A673 (cell line): ENCODE measurements around the gene C1orf21. TPM values are rescaled to one million over a fixed set of nuclear protein-coding genes. Genes with fewer than 3 reads are reported as not detected.

ENCODE experiments used
- BruUV-seq: library from RNA; stranded (reverse); fragments of 400-500 nt; replicated peaks from 2 replicates; lab custom pipeline; 2021; lab: Mats Ljungman, UMichigan
- CTCF ChIA-PET: fragments of 300-600 bp; sonication (Branson Sonifier 250); formaldehyde crosslinking; loops from one replicate; lab custom pipeline; 2022; ENCODE audit warnings: antibody characterized with exemption; lab: Charles Lee
- POLR2A ChIA-PET: fragments of 300-600 bp; sonication (Branson Sonifier 250); formaldehyde crosslinking; loops from one replicate; lab custom pipeline; 2022; ENCODE audit warnings: antibody characterized with exemption; ENCODE audit not compliant: low non-redundant PET; lab: Charles Lee
- DNase-seq: peaks from one replicate; pipeline ENCODE4 v3.0.0-alpha.2; 2015; ENCODE audit warnings: low spot score
- H3K27ac ChIP-seq: fragments of 200-600 bp; sonication (generic); 2 replicates; pipeline ENCODE4 v1.5.1; 2016; ENCODE audit warnings: mixed run types, low read depth, mild to moderate bottlenecking, mixed read lengths, antibody characterized with exemption, low read length; ENCODE audit not compliant: poor library complexity, severe bottlenecking
- H3K27me3 ChIP-seq: fragments of 200-600 bp; sonication (generic); replicated peaks from 2 replicates; pipeline ENCODE4 v1.6.1; 2017; ENCODE audit warnings: mixed run types, low read depth, mild to moderate bottlenecking, mixed read lengths, antibody characterized with exemption, low read length; ENCODE audit not compliant: insufficient read depth, poor library complexity
- H3K36me3 ChIP-seq: fragments of 200-600 bp; sonication (generic); 2 replicates; pipeline ENCODE4 v1.6.1; 2016; ENCODE audit warnings: mixed run types, mild to moderate bottlenecking, mixed read lengths, antibody characterized with exemption, low read length; ENCODE audit not compliant: insufficient read depth, poor library complexity, severe bottlenecking
- H3K4me1 ChIP-seq: fragments of 200-600 bp; sonication (generic); 2 replicates; pipeline ENCODE4 v1.6.1; 2017; ENCODE audit warnings: mixed run types, mild to moderate bottlenecking, mixed read lengths, antibody characterized with exemption, low read length; ENCODE audit not compliant: insufficient read depth, poor library complexity, severe bottlenecking
- H3K4me3 ChIP-seq: fragments of 200-600 bp; sonication (generic); 2 replicates; pipeline ENCODE4 v1.5.1; 2016; ENCODE audit warnings: low read depth, mixed run types, mild to moderate bottlenecking, mixed read lengths, low read length; ENCODE audit not compliant: poor library complexity, severe bottlenecking
- H3K9me3 ChIP-seq: fragments of 200-600 bp; sonication (generic); 2 replicates; pipeline ENCODE4 v1.6.1; 2016; ENCODE audit warnings: mixed run types, low read depth, mild to moderate bottlenecking, mixed read lengths, antibody characterized with exemption, low read length; ENCODE audit not compliant: poor library complexity, severe bottlenecking
- EZH2 ChIP-seq: fragments of 200-600 bp; sonication (generic); IDR thresholded peaks from 2 replicates; pipeline ENCODE4 v1.6.1; 2017; ENCODE audit warnings: borderline replicate concordance, low read depth, mild to moderate bottlenecking, mixed read lengths, antibody characterized with exemption, low read length; ENCODE audit not compliant: poor library complexity, severe bottlenecking
- intact Hi-C: fragments of 100-400 bp; cut with micrococcal nuclease; formaldehyde crosslinking; loops from one replicate; pipeline ENCODE4 v1.10.0; 2022; ENCODE audit not compliant: unreplicated experiment
- total RNA-seq: library from RNA; stranded (reverse); gene quantifications from 2 replicates; pipeline ENCODE4 v1.2.3, GENCODE V29; 2021
- TF ChIP-seq, protein P1 (sequence below): fragments of 300-800, 200-600 bp; sonication (generic); conservative IDR thresholded peaks from 2 replicates; pipeline ENCODE4 v1.5.1; 2017; ENCODE audit warnings: low read depth, mild to moderate bottlenecking, antibody characterized with exemption, low read length, moderate library complexity, mixed read lengths

C1orf21 gene
- total RNA-seq, 1 experiment from 2014 or later, result 31.3 TPM

- H3K27ac ChIP-seq, result no peak overlapping the region
- intact Hi-C loops, result no loop called here
Measured at GRCh38 chr1:184555665-184556641, 169.1 kb downstream of the C1orf21 start.

DNA sequence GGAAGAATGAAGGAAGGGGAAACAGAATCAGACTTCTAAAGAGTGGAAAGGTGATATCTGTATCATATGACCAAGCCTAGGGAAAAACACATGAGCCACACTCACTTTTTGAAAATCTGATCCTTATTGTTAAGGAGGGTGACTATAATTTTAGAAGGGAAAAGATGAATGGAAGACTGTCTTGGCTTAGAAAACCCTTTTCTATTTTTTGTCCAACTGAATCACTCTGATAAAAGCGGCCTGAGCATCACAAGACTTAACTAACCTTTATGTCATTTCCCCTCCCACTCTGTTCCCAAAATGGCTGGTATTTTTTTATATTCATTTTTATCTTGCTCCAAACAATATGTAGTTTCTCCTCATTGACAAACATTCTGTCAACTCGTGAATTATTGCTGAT, 169.8 kb downstream of the C1orf21 start:
- no peak for DNase-seq
- Histone ChIP-seq H3K27ac (no peak overlapping the region), H3K4me3 (no peak overlapping the region), H3K36me3 (no peaks in the 10 kb centered on the region), H3K27me3 (no peaks in the 10 kb centered on the region), H3K9me3 (no peaks in the 10 kb centered on the region), H3K4me1 (peaks cover 13% of the 10 kb centered on the region)
- BruUV-seq, result no TSS peak
- TF ChIP-seq, protein P1, sequence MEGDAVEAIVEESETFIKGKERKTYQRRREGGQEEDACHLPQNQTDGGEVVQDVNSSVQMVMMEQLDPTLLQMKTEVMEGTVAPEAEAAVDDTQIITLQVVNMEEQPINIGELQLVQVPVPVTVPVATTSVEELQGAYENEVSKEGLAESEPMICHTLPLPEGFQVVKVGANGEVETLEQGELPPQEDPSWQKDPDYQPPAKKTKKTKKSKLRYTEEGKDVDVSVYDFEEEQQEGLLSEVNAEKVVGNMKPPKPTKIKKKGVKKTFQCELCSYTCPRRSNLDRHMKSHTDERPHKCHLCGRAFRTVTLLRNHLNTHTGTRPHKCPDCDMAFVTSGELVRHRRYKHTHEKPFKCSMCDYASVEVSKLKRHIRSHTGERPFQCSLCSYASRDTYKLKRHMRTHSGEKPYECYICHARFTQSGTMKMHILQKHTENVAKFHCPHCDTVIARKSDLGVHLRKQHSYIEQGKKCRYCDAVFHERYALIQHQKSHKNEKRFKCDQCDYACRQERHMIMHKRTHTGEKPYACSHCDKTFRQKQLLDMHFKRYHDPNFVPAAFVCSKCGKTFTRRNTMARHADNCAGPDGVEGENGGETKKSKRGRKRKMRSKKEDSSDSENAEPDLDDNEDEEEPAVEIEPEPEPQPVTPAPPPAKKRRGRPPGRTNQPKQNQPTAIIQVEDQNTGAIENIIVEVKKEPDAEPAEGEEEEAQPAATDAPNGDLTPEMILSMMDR, result no peak
- TF ChIP-seq EZH2, result no peak
- CTCF ChIA-PET, result no interaction called here
- POLR2A ChIA-PET, result no interaction called here
- intact Hi-C loops, result no loop called here

More at GRCh38 chr1:184555665-184556641, 169.1 kb downstream of the C1orf21 start:
- ChIA-PET POLR2A (no interaction called here), CTCF (no interaction called here)
- no peaks in the 10 kb centered on the region for H3K27me3 ChIP-seq
- TF ChIP-seq, protein P1, result no peak
- no peak for TF ChIP-seq EZH2
- H3K9me3 ChIP-seq, result no peaks in the 10 kb centered on the region
- peak; percentile 31 for DNase-seq
- peaks cover 7% of the 10 kb centered on the region for H3K4me1 ChIP-seq
- H3K36me3 ChIP-seq, result no peaks in the 10 kb centered on the region
- H3K4me3 ChIP-seq, result no peak overlapping the region
- BruUV-seq, result no TSS peak

DNA sequence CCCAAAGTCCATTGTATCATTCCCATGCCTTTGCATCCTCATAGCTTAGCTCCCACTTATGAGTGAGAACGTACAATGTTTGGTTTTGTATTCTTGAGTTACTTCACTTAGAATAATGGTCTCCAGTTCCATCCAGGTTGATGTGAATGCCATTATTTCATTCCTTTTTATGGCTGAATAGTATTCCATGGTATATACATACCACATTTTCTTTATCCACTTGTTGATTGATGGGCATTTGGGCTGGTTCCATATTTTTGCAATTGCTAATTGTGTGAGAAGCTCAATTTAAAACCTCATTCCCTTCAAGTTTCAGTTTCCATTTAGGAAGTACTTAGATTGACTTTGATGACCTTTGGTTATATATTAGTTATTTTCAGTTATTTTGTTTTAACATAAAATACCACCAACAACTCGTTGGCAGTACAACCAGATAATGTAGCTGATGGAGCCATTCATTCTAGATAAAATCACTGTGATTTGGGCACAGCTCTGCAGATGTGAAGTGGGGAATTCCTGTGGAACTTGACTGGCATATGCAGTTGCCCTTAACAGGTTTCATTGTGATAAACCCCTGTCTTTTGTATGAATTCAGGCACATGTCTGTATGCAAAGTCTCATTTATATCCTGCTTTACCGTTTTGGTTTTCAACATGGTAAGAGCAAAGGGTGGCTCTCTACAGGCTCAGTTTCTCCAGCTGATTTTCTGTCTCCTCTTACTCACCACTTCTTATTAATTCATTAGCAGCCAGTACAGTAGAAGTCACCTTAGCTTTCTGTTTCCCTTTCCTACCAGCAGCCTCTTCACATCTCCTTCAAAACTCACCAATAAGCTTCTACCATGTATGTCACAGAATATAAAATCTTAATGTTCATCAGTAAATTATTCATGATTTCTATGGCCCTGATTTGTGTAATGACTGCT, 170.9 kb downstream of the C1orf21 start:
- Histone ChIP-seq H3K4me1 (peaks cover 21% of the 10 kb centered on the region), H3K9me3 (no peaks in the 10 kb centered on the region), H3K27me3 (no peaks in the 10 kb centered on the region), H3K36me3 (no peaks in the 10 kb centered on the region), H3K4me3 (no peak overlapping the region), H3K27ac (no peak overlapping the region)
- intact Hi-C loops, result loop anchor here (2.0 kb wide), 1 partner anchor 779 kb away; no protein-coding TSS in a partner anchor
- no TSS peak for BruUV-seq
- POLR2A ChIA-PET, result no interaction called here
- no peak for DNase-seq
- CTCF ChIA-PET, result no interaction called here
- no peak for TF ChIP-seq EZH2
- TF ChIP-seq, protein P1, result no peak
